ENCODE results near the gene KRTAP12-4. TPM values are rescaled to one million over a fixed set of nuclear protein-coding genes. Genes with fewer than 3 reads are reported as not detected.
"Not testable (repeated sequence)": the region's sequence is repeated elsewhere in the genome, so short reads cannot be mapped to it uniquely, and the experiment has no call there.

Gene KRTAP12-4
- total RNA-seq, 4 donors from 2014 or later, result not detected

DNA sequence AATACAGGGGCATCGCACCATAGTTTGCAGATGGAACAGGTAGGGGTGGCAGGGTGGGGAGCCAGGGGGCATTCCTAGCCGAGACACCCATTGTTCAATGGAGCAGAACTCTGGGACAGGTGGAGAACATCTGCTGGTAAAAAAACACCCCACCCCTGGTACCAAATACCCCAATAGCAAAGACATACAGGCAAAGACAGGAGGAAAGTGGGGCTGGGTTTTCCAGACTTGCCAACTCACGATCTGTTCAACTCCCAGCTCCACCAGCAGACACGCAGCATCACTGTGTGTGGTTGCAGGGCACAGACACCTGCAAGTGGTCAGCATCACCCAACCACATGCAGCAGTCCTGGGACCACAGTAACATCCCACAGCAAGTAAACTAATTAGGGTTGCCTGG lies 42.9 kb downstream of the KRTAP12-4 start:
- Histone ChIP-seq H3K9me3 (peaks cover 0 to 2% of the 10 kb centered on the region in 2 donors), H3K36me3 (no peaks in the 10 kb centered on the region), H3K4me3 (no peak overlapping the region), H3K4me1 (no peaks in the 10 kb centered on the region), H3K27me3 (no peaks in the 10 kb centered on the region), H3K27ac (no peak overlapping the region)
- no peak for DNase-seq
- TF ChIP-seq, protein P1, sequence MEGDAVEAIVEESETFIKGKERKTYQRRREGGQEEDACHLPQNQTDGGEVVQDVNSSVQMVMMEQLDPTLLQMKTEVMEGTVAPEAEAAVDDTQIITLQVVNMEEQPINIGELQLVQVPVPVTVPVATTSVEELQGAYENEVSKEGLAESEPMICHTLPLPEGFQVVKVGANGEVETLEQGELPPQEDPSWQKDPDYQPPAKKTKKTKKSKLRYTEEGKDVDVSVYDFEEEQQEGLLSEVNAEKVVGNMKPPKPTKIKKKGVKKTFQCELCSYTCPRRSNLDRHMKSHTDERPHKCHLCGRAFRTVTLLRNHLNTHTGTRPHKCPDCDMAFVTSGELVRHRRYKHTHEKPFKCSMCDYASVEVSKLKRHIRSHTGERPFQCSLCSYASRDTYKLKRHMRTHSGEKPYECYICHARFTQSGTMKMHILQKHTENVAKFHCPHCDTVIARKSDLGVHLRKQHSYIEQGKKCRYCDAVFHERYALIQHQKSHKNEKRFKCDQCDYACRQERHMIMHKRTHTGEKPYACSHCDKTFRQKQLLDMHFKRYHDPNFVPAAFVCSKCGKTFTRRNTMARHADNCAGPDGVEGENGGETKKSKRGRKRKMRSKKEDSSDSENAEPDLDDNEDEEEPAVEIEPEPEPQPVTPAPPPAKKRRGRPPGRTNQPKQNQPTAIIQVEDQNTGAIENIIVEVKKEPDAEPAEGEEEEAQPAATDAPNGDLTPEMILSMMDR (IDR thresholded peaks at IDR 0.05), result no peak
- no peak for TF ChIP-seq POLR2A (IDR thresholded peaks at IDR 0.05)
- intact Hi-C loops (cut with DNase I; ENCODE audit: low total_unique reads), result no loop called here

DNA sequence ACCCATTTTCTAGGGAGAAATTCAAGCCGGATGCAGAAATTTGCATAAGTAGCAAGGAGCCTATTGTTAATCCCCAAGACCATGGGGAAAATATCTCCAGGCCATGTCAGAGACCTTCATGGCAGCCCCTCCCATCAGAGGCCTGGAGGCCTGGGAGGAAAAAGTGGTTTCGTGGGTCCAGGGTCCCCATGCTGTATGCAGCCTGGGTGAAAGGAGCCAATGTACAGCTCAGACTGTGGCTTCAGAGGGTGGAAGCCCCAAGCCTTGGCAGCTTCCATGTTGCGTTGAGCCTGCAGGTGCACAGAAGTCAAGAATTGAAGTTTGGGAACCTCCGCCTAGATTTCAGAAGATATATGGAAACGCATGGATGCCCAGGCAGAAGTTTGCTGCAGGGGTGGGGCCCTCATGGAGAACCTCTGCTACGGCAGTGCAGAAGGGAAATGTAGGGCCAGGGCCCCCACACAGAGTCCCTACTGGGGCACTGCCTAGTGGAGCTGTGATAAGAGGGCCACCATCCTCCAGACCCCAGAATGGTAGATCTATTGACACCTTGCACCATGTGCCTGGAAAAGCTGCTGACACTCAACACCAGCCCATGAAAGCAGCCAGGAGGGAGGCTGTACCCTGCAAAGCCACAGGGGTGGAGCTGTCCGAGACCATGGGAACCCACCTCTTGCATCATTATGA lies 44.2 kb downstream of the KRTAP12-4 start:
- intact Hi-C loops (cut with DNase I; ENCODE audit: low total_unique reads); H3K27ac ChIP-seq; H3K4me3 ChIP-seq; H3K36me3 ChIP-seq; H3K9me3 ChIP-seq; DNase-seq; H3K4me1 ChIP-seq; H3K27me3 ChIP-seq: not testable (repeated sequence)

DNA sequence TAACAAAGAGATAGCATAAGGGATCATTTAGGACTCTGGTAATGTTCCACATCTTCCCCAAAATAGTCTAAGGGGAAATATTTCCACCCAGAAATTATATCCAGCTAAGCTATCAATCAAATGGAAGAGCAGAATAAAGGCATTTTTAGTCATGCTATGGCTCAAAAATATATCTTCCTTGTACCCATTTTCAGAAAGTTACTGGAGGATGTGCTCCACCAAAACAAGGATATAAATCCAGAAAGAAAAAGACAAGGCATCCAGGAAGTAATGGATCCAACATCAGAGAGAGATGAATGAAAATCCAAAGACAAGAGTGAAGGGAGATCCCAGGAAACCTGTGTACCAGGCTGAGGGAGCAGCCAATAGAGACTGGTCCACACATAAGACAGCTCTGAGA lies 45.3 kb downstream of the KRTAP12-4 start:
- no peak for TF ChIP-seq POLR2A (IDR thresholded peaks at IDR 0.05)
- TF ChIP-seq, protein P1 (IDR thresholded peaks at IDR 0.05), result no peak
- DNase-seq, result no peak
- Histone ChIP-seq H3K4me1 (no peaks in the 10 kb centered on the region), H3K4me3 (no peak overlapping the region), H3K36me3 (no peaks in the 10 kb centered on the region), H3K9me3 (peaks cover 0 to 2% of the 10 kb centered on the region in 2 donors), H3K27me3 (no peaks in the 10 kb centered on the region), H3K27ac (no peak overlapping the region)
- intact Hi-C loops (cut with DNase I; ENCODE audit: low total_unique reads), result no loop called here

DNA sequence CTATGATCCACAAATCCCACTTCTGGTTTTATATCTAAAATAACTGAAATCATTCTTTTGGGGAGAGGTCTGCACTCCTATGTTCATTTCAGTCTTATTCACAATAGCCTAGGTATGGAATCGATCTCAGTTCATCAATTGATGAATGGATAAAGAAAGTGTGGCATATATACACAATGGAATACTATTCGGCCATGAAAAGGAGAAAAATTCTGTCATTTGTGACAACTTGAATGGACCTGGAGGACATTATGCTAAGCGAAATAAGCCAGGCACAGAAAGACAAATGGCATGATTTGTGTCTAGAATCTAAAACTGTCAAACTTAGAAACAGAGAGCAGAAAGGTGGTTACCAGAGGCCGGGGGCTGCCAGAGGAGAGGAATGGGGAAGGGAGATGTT lies 48.0 kb downstream of the KRTAP12-4 start:
- Histone ChIP-seq H3K36me3 (no peaks in the 10 kb centered on the region), H3K27me3 (no peaks in the 10 kb centered on the region), H3K4me3 (no peak overlapping the region), H3K9me3 (peaks cover 0 to 2% of the 10 kb centered on the region in 2 donors), H3K27ac (no peak overlapping the region), H3K4me1 (no peaks in the 10 kb centered on the region)
- intact Hi-C loops (cut with DNase I; ENCODE audit: low total_unique reads), result no loop called here
- TF ChIP-seq, protein P1 (IDR thresholded peaks at IDR 0.05), result no peak
- no peak for DNase-seq

Small RNA genes within 50 kb of the gene (small RNA-seq; reads per million reads assigned to genes)
- not detected for gene KRTAP12-6P

Other genes starting within 250 kb of the KRTAP12-4 start
- gene LRRC3, start 199.1 kb downstream of the KRTAP12-4 start, total RNA-seq, result 1 to 10 TPM in 2 of 4 donors, under 1 TPM in 1, not detected in 1; under 0.01 to 2.3 (median 2.3) TPM
- not detected for gene KRTAP10-1, start 114.5 kb downstream of the KRTAP12-4 start, total RNA-seq
- gene KRTAP10-2, start 103.2 kb downstream of the KRTAP12-4 start, total RNA-seq, result not detected
- gene KRTAP10-3, start 95.9 kb downstream of the KRTAP12-4 start, total RNA-seq, result not detected
- not detected for gene KRTAP10-4, start 80.9 kb downstream of the KRTAP12-4 start, total RNA-seq
- not detected for gene KRTAP10-5, start 74.1 kb downstream of the KRTAP12-4 start, total RNA-seq
- not detected for gene KRTAP10-6, start 62.2 kb downstream of the KRTAP12-4 start, total RNA-seq
- gene KRTAP10-7, start 54.1 kb downstream of the KRTAP12-4 start, total RNA-seq, result not detected
- not detected for gene KRTAP10-8, start 42.6 kb downstream of the KRTAP12-4 start, total RNA-seq
- gene KRTAP10-9, start 27.6 kb downstream of the KRTAP12-4 start, total RNA-seq, result not detected
- gene KRTAP10-10, start 17.3 kb downstream of the KRTAP12-4 start, total RNA-seq, result not detected
- not detected for gene KRTAP10-11, start 8.2 kb downstream of the KRTAP12-4 start, total RNA-seq
- gene KRTAP12-3, start 3.3 kb upstream of the KRTAP12-4 start, total RNA-seq, result not detected
- not detected for gene KRTAP12-2, start 12.3 kb upstream of the KRTAP12-4 start, total RNA-seq
- 1 to 10 TPM in 1 of 4 donors, not detected in 3; 1.5 TPM for gene KRTAP12-1, start 27.5 kb upstream of the KRTAP12-4 start, total RNA-seq
- not detected for gene KRTAP10-12, start 42.5 kb upstream of the KRTAP12-4 start, total RNA-seq
- under 1 TPM in 3 of 4 donors, not detected in 1; 0.18 to 0.69 (median 0.51) TPM for gene TSPEAR, start 56.9 kb upstream of the KRTAP12-4 start, total RNA-seq
- gene UBE2G2, start 147.2 kb upstream of the KRTAP12-4 start, total RNA-seq, result 10 to 100 TPM; 38.4 to 75.1 (median 67.4) TPM
- gene SUMO3, start 163.4 kb upstream of the KRTAP12-4 start, total RNA-seq, result 10 to 100 TPM; 62.6 to 88.4 (median 67.4) TPM
- 100 to 1,000 TPM; 108 to 202 (median 146) TPM for gene PTTG1IP, start 219.0 kb upstream of the KRTAP12-4 start, total RNA-seq

Data from uterus (tissue), 4 donors.